A549 (cell line): Measurements from ENCODE around the gene INSIG1.

Source experiments
- CHD2 ChIP-seq: fragments of 150-350 bp; IDR thresholded peaks from 2 replicates; pipeline ENCODE4 v1.6.1; 2014; ENCODE audit warnings: low read length; ENCODE audit not compliant: partially characterized antibody
- EP300 ChIP-seq, 2 experiments: fragments of >200 bp; sonication (Bioruptor Twin); formaldehyde crosslinking; IDR thresholded peaks; 2 replicates in 1 of 2; 3 replicates in 1 of 2; pipeline ENCODE4 v1.6.1; 2016 to 2017
- POLR2A ChIP-seq: IDR thresholded peaks from 2 replicates; pipeline ENCODE4 v1.6.1; 2012; ENCODE audit warnings: mild to moderate bottlenecking, low read length
- RFX5 ChIP-seq: fragments of 450-650 bp; IDR thresholded peaks from 2 replicates; pipeline ENCODE4 v1.7.1; 2014; ENCODE audit warnings: antibody characterized with exemption, mild to moderate bottlenecking, moderate library complexity
- TP53 ChIP-seq: fragments of 250-450 bp; sonication (Bioruptor Pico); IDR thresholded peaks from 2 replicates; pipeline ENCODE4 v1.5.0; 2021; ENCODE audit warnings: mild to moderate bottlenecking, moderate library complexity
- USF2 ChIP-seq: fragments of 450-650 bp; IDR thresholded peaks from 2 replicates; pipeline ENCODE4 v1.6.1; 2014; ENCODE audit warnings: antibody characterized with exemption
- TF ChIP-seq, protein P1 (sequence below): fragments of >200 bp; sonication (Bioruptor Twin); formaldehyde crosslinking; IDR thresholded peaks from 3 replicates; pipeline ENCODE4 v1.5.1; 2016

DNA sequence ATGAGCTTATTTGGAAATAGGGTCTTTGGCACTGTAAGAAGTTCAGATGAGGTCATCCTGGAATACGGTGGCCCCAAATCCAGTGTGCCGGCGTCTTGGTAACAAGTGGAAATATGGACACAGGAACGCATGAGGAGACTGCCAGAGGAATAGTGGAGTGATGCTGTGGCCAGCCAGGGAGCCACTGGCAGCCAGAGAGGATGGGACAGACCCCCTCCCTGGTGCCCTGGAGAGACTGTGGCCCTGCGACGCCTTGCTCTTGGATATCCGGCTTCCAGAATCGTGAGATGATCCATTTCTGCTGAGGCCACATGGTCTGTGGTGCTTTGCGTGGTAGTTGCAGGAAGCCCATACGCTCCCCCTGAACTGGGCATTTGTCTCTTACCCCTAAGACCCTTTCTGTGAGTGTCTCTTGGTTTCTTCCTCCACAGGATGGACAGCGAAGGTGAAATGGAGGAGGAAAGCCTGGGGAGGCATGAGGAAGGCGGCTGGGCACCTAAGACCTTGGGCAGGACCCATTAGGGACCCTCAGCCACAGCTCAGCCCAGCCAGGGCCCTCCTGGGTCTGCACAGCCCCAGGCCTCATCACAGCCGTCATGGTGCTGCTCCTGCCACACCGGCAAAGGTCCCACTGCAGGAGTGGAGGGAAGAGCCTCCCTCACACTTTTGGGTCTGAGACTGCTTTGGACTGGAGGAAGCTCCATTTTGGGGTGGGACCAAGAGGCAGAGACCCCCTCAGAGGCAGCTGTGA is 53.6 kb downstream of the INSIG1 start:
- TF ChIP-seq POLR2A (no peak), TP53 (CRISPR knock-in tag) (no peak), RFX5 (no peak), USF2 (no peak), CHD2 (no peak), EP300 (IDR thresholded peaks at IDR 0.05) (no peak)
- TF ChIP-seq, protein P1, sequence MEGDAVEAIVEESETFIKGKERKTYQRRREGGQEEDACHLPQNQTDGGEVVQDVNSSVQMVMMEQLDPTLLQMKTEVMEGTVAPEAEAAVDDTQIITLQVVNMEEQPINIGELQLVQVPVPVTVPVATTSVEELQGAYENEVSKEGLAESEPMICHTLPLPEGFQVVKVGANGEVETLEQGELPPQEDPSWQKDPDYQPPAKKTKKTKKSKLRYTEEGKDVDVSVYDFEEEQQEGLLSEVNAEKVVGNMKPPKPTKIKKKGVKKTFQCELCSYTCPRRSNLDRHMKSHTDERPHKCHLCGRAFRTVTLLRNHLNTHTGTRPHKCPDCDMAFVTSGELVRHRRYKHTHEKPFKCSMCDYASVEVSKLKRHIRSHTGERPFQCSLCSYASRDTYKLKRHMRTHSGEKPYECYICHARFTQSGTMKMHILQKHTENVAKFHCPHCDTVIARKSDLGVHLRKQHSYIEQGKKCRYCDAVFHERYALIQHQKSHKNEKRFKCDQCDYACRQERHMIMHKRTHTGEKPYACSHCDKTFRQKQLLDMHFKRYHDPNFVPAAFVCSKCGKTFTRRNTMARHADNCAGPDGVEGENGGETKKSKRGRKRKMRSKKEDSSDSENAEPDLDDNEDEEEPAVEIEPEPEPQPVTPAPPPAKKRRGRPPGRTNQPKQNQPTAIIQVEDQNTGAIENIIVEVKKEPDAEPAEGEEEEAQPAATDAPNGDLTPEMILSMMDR: no peak
